HEK293 (cell line): Measurements from ENCODE around the gene MAGEA12.
"Not testable (repeated sequence)": the region's sequence is repeated elsewhere in the genome, so short reads cannot be mapped to it uniquely, and the experiment has no call there.

Experiments
- CTCF ChIA-PET: fragments of 350-600 bp; formaldehyde crosslinking; extraction: SDS; loops from one replicate; lab custom pipeline; 2021; ENCODE audit warnings: antibody characterized with exemption; lab: Yijun Ruan, JAX
- POLR2A ChIA-PET: fragments of 300-600 bp; formaldehyde crosslinking; extraction: SDS; loops from one replicate; lab custom pipeline; 2020; ENCODE audit warnings: antibody characterized with exemption, inconsistent platforms; lab: Yijun Ruan, JAX
- H3K27ac ChIP-seq: fragments of 200-500 bp; sonication (Bioruptor generic); 2 replicates; pipeline ENCODE4 v1.5.1; 2014; ENCODE audit warnings: low read depth, low read length, control low read depth, inconsistent platforms; ENCODE audit errors: extremely low read depth
- H3K36me3 ChIP-seq, 2 experiments: fragments of 200-500 bp in 1 of 2; sonication (Bioruptor generic) in 1 of 2; 1 replicate in 1 of 2; 2 replicates in 1 of 2; pipeline ENCODE4 v1.5.1; 2014 to 2017; ENCODE audit warnings: inconsistent platforms in 2 of 2, low read length in 2 of 2; ENCODE audit not compliant: control insufficient read depth in 2 of 2, insufficient read depth in 1 of 2
- H3K4me1 ChIP-seq: fragments of 200-500 bp; sonication (Bioruptor generic); 2 replicates; pipeline ENCODE4 v1.5.1; 2014; ENCODE audit warnings: mild to moderate bottlenecking, low read length, inconsistent platforms; ENCODE audit not compliant: control insufficient read depth, insufficient read depth
- H3K4me3 ChIP-seq: 2 replicates; pipeline ENCODE4 v1.5.1; 2011; ENCODE audit warnings: low read depth, mild to moderate bottlenecking, control low read depth, low read length, moderate library complexity
- H3K9me3 ChIP-seq: fragments of 200-500 bp; sonication (Bioruptor generic); 2 replicates; pipeline ENCODE4 v1.5.1; 2014; ENCODE audit warnings: low read depth, low read length, inconsistent platforms; ENCODE audit not compliant: control insufficient read depth, insufficient read depth
- ATF2 ChIP-seq: fragments of 450-650 bp; formaldehyde crosslinking; IDR thresholded peaks from 2 replicates; pipeline ENCODE4 v1.5.1; 2016; ENCODE audit warnings: missing biosample characterization, missing genetic modification characterization, low read depth
- GLI4 ChIP-seq: fragments of 450-650 bp; formaldehyde crosslinking; IDR thresholded peaks from 2 replicates; pipeline ENCODE4 v1.5.1; 2016; ENCODE audit warnings: missing biosample characterization, missing genetic modification characterization
- KLF10 ChIP-seq: fragments of 450-650 bp; IDR thresholded peaks from 2 replicates; pipeline ENCODE4 v1.5.1; 2018; ENCODE audit warnings: missing biosample characterization, mild to moderate bottlenecking, missing genetic modification characterization
- PRDM1 ChIP-seq: fragments of 450-650 bp; formaldehyde crosslinking; IDR thresholded peaks from 2 replicates; pipeline ENCODE4; 2016; ENCODE audit warnings: missing biosample characterization, missing genetic modification characterization
- YY2 ChIP-seq: fragments of 450-650 bp; formaldehyde crosslinking; IDR thresholded peaks from 2 replicates; pipeline ENCODE4 v1.5.1; 2016; ENCODE audit warnings: missing biosample characterization, missing genetic modification characterization
- ZBTB11 ChIP-seq: fragments of 450-650 bp; formaldehyde crosslinking; conservative IDR thresholded peaks from 2 replicates; pipeline ENCODE4 v1.5.1; 2016; ENCODE audit warnings: low read depth, missing biosample characterization, missing genetic modification characterization
- ZBTB17 ChIP-seq: fragments of 450-650 bp; formaldehyde crosslinking; IDR thresholded peaks from 2 replicates; pipeline ENCODE4 v1.5.1; 2016; ENCODE audit warnings: missing biosample characterization, missing genetic modification characterization
- ZBTB48 ChIP-seq: fragments of 450-650 bp; formaldehyde crosslinking; IDR thresholded peaks from 2 replicates; pipeline ENCODE4 v1.5.1; 2016; ENCODE audit warnings: missing biosample characterization, missing genetic modification characterization
- ZFP3 ChIP-seq: fragments of 450-650 bp; formaldehyde crosslinking; IDR thresholded peaks from 2 replicates; pipeline ENCODE4 v1.5.1; 2016; ENCODE audit warnings: low read depth, missing biosample characterization, missing genetic modification characterization
- ZNF214 ChIP-seq: fragments of 450-650 bp; formaldehyde crosslinking; IDR thresholded peaks from 2 replicates; pipeline ENCODE4 v1.5.1; 2017; ENCODE audit warnings: missing biosample characterization, mild to moderate bottlenecking, missing genetic modification characterization, borderline replicate concordance
- ZNF350 ChIP-seq: fragments of 450-650 bp; formaldehyde crosslinking; IDR thresholded peaks from 2 replicates; pipeline ENCODE4 v1.5.0; 2017; ENCODE audit warnings: missing biosample characterization, mild to moderate bottlenecking, missing genetic modification characterization
- ZNF354C ChIP-seq: fragments of 450-650 bp; formaldehyde crosslinking; IDR thresholded peaks from 2 replicates; pipeline ENCODE4 v1.5.1; 2016; ENCODE audit warnings: missing biosample characterization, missing genetic modification characterization, low read depth, borderline replicate concordance
- ZNF426 ChIP-seq: fragments of 450-650 bp; formaldehyde crosslinking; IDR thresholded peaks from 2 replicates; pipeline ENCODE4 v1.5.1; 2017; ENCODE audit warnings: missing biosample characterization, missing genetic modification characterization, mild to moderate bottlenecking, inconsistent platforms, moderate library complexity
- ZNF623 ChIP-seq: fragments of 450-650 bp; formaldehyde crosslinking; IDR thresholded peaks from 2 replicates; pipeline ENCODE4 v1.5.1; 2016; ENCODE audit warnings: missing biosample characterization, missing genetic modification characterization
- ZNF626 ChIP-seq: fragments of 450-650 bp; sonication (Bioruptor Pico); formaldehyde crosslinking; IDR thresholded peaks from 2 replicates; pipeline ENCODE4 v1.5.1; 2018; ENCODE audit warnings: missing biosample characterization, missing genetic modification characterization, inconsistent platforms
- ZNF707 ChIP-seq: fragments of 450-650 bp; formaldehyde crosslinking; IDR thresholded peaks from 2 replicates; pipeline ENCODE4 v1.5.1; 2016; ENCODE audit warnings: missing biosample characterization, missing genetic modification characterization

MAGEA12 gene

GRCh38 chrX:152733261-152733975 is at the start of gene MAGEA12, which contains the start of gene CSAG1:
Gene MAGEA12, plus strand, starts transcription at chrX:152733757. Its CDS starts 2,405 bp downstream, at chrX:152736162.
Gene CSAG1, minus strand, starts transcription at chrX:152733721. Its CDS starts 1,261 bp downstream, at chrX:152732460.
- H3K4me3 ChIP-seq = no peak within 1 kb of the TSS
- no peaks in the 10 kb centered on the region for H3K9me3 ChIP-seq
- POLR2A ChIA-PET = no interaction called here
- CTCF ChIA-PET = no interaction called here
- H3K36me3 ChIP-seq = no peaks in the 10 kb centered on the region
- H3K27ac ChIP-seq = no peak within 1 kb of the TSS
- no peak for TF ChIP-seq ZBTB11 (tag by site-specific recombination)
- TF ChIP-seq ZBTB17 = no peak
- no peak for TF ChIP-seq ZBTB48 (tag by site-specific recombination)
- no peak for TF ChIP-seq KLF10 (tag by site-specific recombination)
- TF ChIP-seq ZNF626 (tag by site-specific recombination) = no peak
- TF ChIP-seq ZFP3 (tag by site-specific recombination) = no peak
- no peak for TF ChIP-seq ATF2 (tag by site-specific recombination)
- no peak for TF ChIP-seq ZNF354C (tag by site-specific recombination)
- TF ChIP-seq ZNF623 = no peak
- no peak for TF ChIP-seq ZNF214 (tag by site-specific recombination)
- no peak for TF ChIP-seq ZNF350
- no peak for TF ChIP-seq PRDM1 (tag by site-specific recombination)
- no peak for TF ChIP-seq GLI4
- TF ChIP-seq ZNF707 (tag by site-specific recombination) = no peak
- no peak for TF ChIP-seq ZNF426 (tag by site-specific recombination)
- no peak for TF ChIP-seq YY2 (tag by site-specific recombination)
- H3K4me1 ChIP-seq = no peaks in the 10 kb centered on the region

- H3K4me3 ChIP-seq, POLR2A ChIA-PET, CTCF ChIA-PET, H3K4me1 ChIP-seq, H3K27ac ChIP-seq, H3K9me3 ChIP-seq, H3K36me3 ChIP-seq: not testable (repeated sequence)
Observed at GRCh38 chrX:152697952-152698931, 35.3 kb upstream of the MAGEA12 start, which contains the start of gene MAGEA3. Gene MAGEA3, plus strand, starts transcription at chrX:152698794. Its CDS starts 2,039 bp downstream, at chrX:152700833.

- H3K9me3 ChIP-seq, H3K4me3 ChIP-seq, H3K27ac ChIP-seq, H3K36me3 ChIP-seq, H3K4me1 ChIP-seq, POLR2A ChIA-PET, CTCF ChIA-PET: not testable (repeated sequence)
Observed at GRCh38 chrX:152700390-152700789, 33.2 kb upstream of the MAGEA12 start.

- H3K9me3 ChIP-seq, H3K27ac ChIP-seq, POLR2A ChIA-PET, H3K36me3 ChIP-seq, H3K4me1 ChIP-seq, H3K4me3 ChIP-seq, CTCF ChIA-PET: not testable (repeated sequence)
Observed at GRCh38 chrX:152706500-152706899, 27.1 kb upstream of the MAGEA12 start.

- CTCF ChIA-PET, H3K9me3 ChIP-seq, H3K36me3 ChIP-seq, H3K4me3 ChIP-seq, POLR2A ChIA-PET, H3K4me1 ChIP-seq, H3K27ac ChIP-seq: not testable (repeated sequence)
Observed at GRCh38 chrX:152709173-152709572, 24.4 kb upstream of the MAGEA12 start, which contains the start of gene CSAG2. Gene CSAG2, minus strand, starts transcription at chrX:152709273. Its CDS starts 161 bp downstream, at chrX:152709112.
